ENCODE data around the gene COL8A1. TPM values are rescaled to one million over a fixed set of nuclear protein-coding genes. Genes with fewer than 3 reads are reported as not detected.

The COL8A1 gene
- total RNA-seq, 2 donors from 2014 or later: not detected

GRCh38 chr3:99668044-99668443 lies 29.6 kb downstream of the COL8A1 start:
- Mint-ChIP-seq H3K4me3 (no peak overlapping the region), H3K27ac (no peak overlapping the region), H3K36me3 (ENCODE audit: low read depth) (no peaks in the 10 kb centered on the region), H3K4me1 (no peaks in the 10 kb centered on the region), H3K27me3 (peaks cover 12% of the 10 kb centered on the region)
- DNase-seq (no peak), ATAC-seq (no peak)
- no peaks in the 10 kb centered on the region for H3K9me3 ChIP-seq (ENCODE audit: control insufficient read depth, low read length, poor library complexity, severe bottlenecking)

- no peaks in the 10 kb centered on the region for H3K36me3 Mint-ChIP-seq (ENCODE audit: low read depth)
- H3K4me3 Mint-ChIP-seq: no peak overlapping the region
- H3K27me3 Mint-ChIP-seq: peaks cover 19% of the 10 kb centered on the region
- ATAC-seq (no peak), DNase-seq (no peak)
- no peaks in the 10 kb centered on the region for H3K9me3 ChIP-seq (ENCODE audit: control insufficient read depth, low read length, poor library complexity, severe bottlenecking)
- no peaks in the 10 kb centered on the region for H3K4me1 Mint-ChIP-seq
- no peak overlapping the region for H3K27ac Mint-ChIP-seq
These were observed 31.6 kb downstream of the COL8A1 start for GRCh38 chr3:99669879-99670555.

GRCh38 chr3:99670556-99670950 lies 32.2 kb downstream of the COL8A1 start:
- no peaks in the 10 kb centered on the region for H3K9me3 ChIP-seq (ENCODE audit: control insufficient read depth, low read length, poor library complexity, severe bottlenecking)
- H3K27me3 Mint-ChIP-seq: peaks cover 24% of the 10 kb centered on the region
- H3K27ac Mint-ChIP-seq: no peak overlapping the region
- no peaks in the 10 kb centered on the region for H3K4me1 Mint-ChIP-seq
- no peak for ATAC-seq
- no peak for DNase-seq
- no peaks in the 10 kb centered on the region for H3K36me3 Mint-ChIP-seq (ENCODE audit: low read depth)
- H3K4me3 Mint-ChIP-seq: no peak overlapping the region

- Mint-ChIP-seq H3K27ac (no peak overlapping the region), H3K36me3 (ENCODE audit: low read depth) (no peaks in the 10 kb centered on the region), H3K4me1 (no peaks in the 10 kb centered on the region), H3K4me3 (no peak overlapping the region), H3K27me3 (peaks cover 18% of the 10 kb centered on the region)
- DNase-seq (no peak), ATAC-seq (no peak)
- no peaks in the 10 kb centered on the region for H3K9me3 ChIP-seq (ENCODE audit: control insufficient read depth, low read length, poor library complexity, severe bottlenecking)
These were observed 35.8 kb downstream of the COL8A1 start for GRCh38 chr3:99674086-99674789.

GRCh38 chr3:99678023-99678422 lies 39.6 kb downstream of the COL8A1 start:
- Mint-ChIP-seq H3K27me3 (peaks cover 18% of the 10 kb centered on the region), H3K27ac (no peak overlapping the region), H3K4me3 (no peak overlapping the region), H3K4me1 (no peaks in the 10 kb centered on the region), H3K36me3 (ENCODE audit: low read depth) (no peaks in the 10 kb centered on the region)
- no peaks in the 10 kb centered on the region for H3K9me3 ChIP-seq (ENCODE audit: control insufficient read depth, low read length, poor library complexity, severe bottlenecking)
- DNase-seq (no peak), ATAC-seq (no peak)

- Mint-ChIP-seq H3K27me3 (peaks cover 18% of the 10 kb centered on the region), H3K4me1 (no peaks in the 10 kb centered on the region), H3K4me3 (no peak overlapping the region), H3K36me3 (ENCODE audit: low read depth) (no peaks in the 10 kb centered on the region), H3K27ac (no peak overlapping the region)
- DNase-seq: no peak
- ATAC-seq: no peak
- H3K9me3 ChIP-seq (ENCODE audit: control insufficient read depth, low read length, poor library complexity, severe bottlenecking): no peaks in the 10 kb centered on the region
These were observed 40.5 kb downstream of the COL8A1 start for GRCh38 chr3:99678896-99679295.

GRCh38 chr3:99681512-99681911 lies 43.1 kb downstream of the COL8A1 start:
- Mint-ChIP-seq H3K27ac (no peak overlapping the region), H3K4me1 (no peaks in the 10 kb centered on the region), H3K4me3 (no peak overlapping the region), H3K36me3 (ENCODE audit: low read depth) (no peaks in the 10 kb centered on the region), H3K27me3 (peaks cover 5% of the 10 kb centered on the region)
- no peak for DNase-seq
- no peaks in the 10 kb centered on the region for H3K9me3 ChIP-seq (ENCODE audit: control insufficient read depth, low read length, poor library complexity, severe bottlenecking)
- no peak for ATAC-seq

GRCh38 chr3:99681976-99682375 lies 43.6 kb downstream of the COL8A1 start:
- no peak overlapping the region for H3K27ac Mint-ChIP-seq
- no peak for ATAC-seq
- H3K36me3 Mint-ChIP-seq (ENCODE audit: low read depth): no peaks in the 10 kb centered on the region
- H3K9me3 ChIP-seq (ENCODE audit: control insufficient read depth, low read length, poor library complexity, severe bottlenecking): no peaks in the 10 kb centered on the region
- no peak for DNase-seq
- H3K4me3 Mint-ChIP-seq: no peak overlapping the region
- peaks cover 5% of the 10 kb centered on the region for H3K27me3 Mint-ChIP-seq
- H3K4me1 Mint-ChIP-seq: no peaks in the 10 kb centered on the region

GRCh38 chr3:99683465-99683864 lies 45.1 kb downstream of the COL8A1 start:
- ATAC-seq: no peak
- H3K36me3 Mint-ChIP-seq (ENCODE audit: low read depth): no peaks in the 10 kb centered on the region
- DNase-seq: no peak
- no peak overlapping the region for H3K27ac Mint-ChIP-seq
- H3K4me3 Mint-ChIP-seq: no peak overlapping the region
- H3K9me3 ChIP-seq (ENCODE audit: control insufficient read depth, low read length, poor library complexity, severe bottlenecking): no peaks in the 10 kb centered on the region
- no peaks in the 10 kb centered on the region for H3K4me1 Mint-ChIP-seq
- peaks cover 7% of the 10 kb centered on the region for H3K27me3 Mint-ChIP-seq

GRCh38 chr3:99683876-99684275 lies 45.5 kb downstream of the COL8A1 start:
- Mint-ChIP-seq H3K27me3 (peaks cover 12% of the 10 kb centered on the region), H3K4me3 (no peak overlapping the region), H3K36me3 (ENCODE audit: low read depth) (no peaks in the 10 kb centered on the region), H3K27ac (no peak overlapping the region), H3K4me1 (no peaks in the 10 kb centered on the region)
- DNase-seq (no peak), ATAC-seq (no peak)
- no peaks in the 10 kb centered on the region for H3K9me3 ChIP-seq (ENCODE audit: control insufficient read depth, low read length, poor library complexity, severe bottlenecking)

- peaks cover 12% of the 10 kb centered on the region for H3K27me3 Mint-ChIP-seq
- DNase-seq: no peak
- H3K27ac Mint-ChIP-seq: no peak overlapping the region
- ATAC-seq: no peak
- no peaks in the 10 kb centered on the region for H3K36me3 Mint-ChIP-seq (ENCODE audit: low read depth)
- no peak overlapping the region for H3K4me3 Mint-ChIP-seq
- no peaks in the 10 kb centered on the region for H3K9me3 ChIP-seq (ENCODE audit: control insufficient read depth, low read length, poor library complexity, severe bottlenecking)
- no peaks in the 10 kb centered on the region for H3K4me1 Mint-ChIP-seq
These were observed 46.2 kb downstream of the COL8A1 start for GRCh38 chr3:99684644-99685043.

- H3K27me3 Mint-ChIP-seq: peaks cover 12% of the 10 kb centered on the region
- no peak for ATAC-seq
- no peak overlapping the region for H3K4me3 Mint-ChIP-seq
- H3K36me3 Mint-ChIP-seq (ENCODE audit: low read depth): no peaks in the 10 kb centered on the region
- H3K27ac Mint-ChIP-seq: no peak overlapping the region
- H3K4me1 Mint-ChIP-seq: no peaks in the 10 kb centered on the region
- H3K9me3 ChIP-seq (ENCODE audit: control insufficient read depth, low read length, poor library complexity, severe bottlenecking): no peaks in the 10 kb centered on the region
- DNase-seq: no peak
These were observed 48.1 kb downstream of the COL8A1 start for GRCh38 chr3:99686469-99686868.

GRCh38 chr3:99686955-99687612 lies 48.7 kb downstream of the COL8A1 start:
- DNase-seq (peak in 1 of 3 donors; percentile 9), ATAC-seq (no peak)
- Mint-ChIP-seq H3K4me3 (no peak overlapping the region), H3K27me3 (peaks cover 17% of the 10 kb centered on the region), H3K27ac (no peak overlapping the region), H3K36me3 (ENCODE audit: low read depth) (no peaks in the 10 kb centered on the region), H3K4me1 (no peaks in the 10 kb centered on the region)
- H3K9me3 ChIP-seq (ENCODE audit: control insufficient read depth, low read length, poor library complexity, severe bottlenecking): no peaks in the 10 kb centered on the region
